Mucosa of rectum (tissue), 2 donors: ENCODE measurements around the gene MTNR1B.

ENCODE experiments used
- H3K27ac ChIP-seq, 2 donors: one replicate each; pipeline ENCODE4 v1.7.0; 2013; ENCODE audit warnings: inconsistent platforms in 2 of 2, low read depth in 2 of 2, low read length in 2 of 2
- H3K27me3 ChIP-seq, 2 donors: one replicate each; pipeline ENCODE4 v1.7.0; 2013; ENCODE audit warnings: low read length in 2 of 2; ENCODE audit not compliant: control insufficient read depth in 2 of 2, insufficient read depth in 2 of 2
- H3K36me3 ChIP-seq, 2 donors: one replicate each; pipeline ENCODE4 v1.7.0; 2013; ENCODE audit warnings: low read length in 2 of 2; ENCODE audit not compliant: control insufficient read depth in 2 of 2, insufficient read depth in 2 of 2
- H3K4me1 ChIP-seq, 2 donors: one replicate each; pipeline ENCODE4 v1.7.0; 2013; ENCODE audit warnings: low read length in 2 of 2, mild to moderate bottlenecking in 1 of 2; ENCODE audit not compliant: control insufficient read depth in 2 of 2, insufficient read depth in 2 of 2
- H3K4me3 ChIP-seq, 2 donors: one replicate each; pipeline ENCODE4 v1.7.0; 2013; ENCODE audit warnings: low read length in 2 of 2
- H3K9ac ChIP-seq, 2 donors: one replicate each; pipeline ENCODE4 v1.7.0; 2013; ENCODE audit warnings: low read length in 2 of 2, low read depth in 1 of 2, mild to moderate bottlenecking in 1 of 2
- H3K9me3 ChIP-seq, 2 donors: one replicate each; pipeline ENCODE4 v1.7.0; 2013; ENCODE audit warnings: low read length in 2 of 2; ENCODE audit not compliant: control insufficient read depth in 2 of 2
- donor health status: healthy.
- donor health status: Normal muscosa, but diverticular disease.

MTNR1B gene

DNA sequence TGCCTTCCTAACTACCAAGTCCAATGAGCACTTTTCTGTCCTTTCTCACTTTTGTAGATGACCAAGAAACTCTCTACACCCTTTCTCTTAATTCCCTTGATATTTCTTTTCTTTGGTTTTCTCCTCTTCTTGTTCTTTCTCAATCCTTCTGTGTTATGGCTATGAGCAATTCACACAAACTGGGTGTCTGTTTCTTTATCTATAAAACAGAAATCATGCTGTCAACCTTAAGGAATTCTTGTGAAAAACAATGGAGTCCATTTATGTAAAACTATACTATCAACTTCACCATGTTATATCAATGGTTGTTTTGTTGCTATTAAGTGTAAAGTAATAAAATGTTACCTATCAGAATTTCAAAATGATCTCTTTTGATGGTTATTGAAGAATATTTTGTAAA lies 7.2 kb downstream of the MTNR1B start:
- Histone ChIP-seq H3K4me3 (no peak overlapping the region), H3K36me3 (no peaks in the 10 kb centered on the region), H3K27ac (no peak overlapping the region), H3K9ac (no peak overlapping the region), H3K9me3 (no peaks in the 10 kb centered on the region), H3K27me3 (no peaks in the 10 kb centered on the region), H3K4me1 (no peaks in the 10 kb centered on the region)

DNA sequence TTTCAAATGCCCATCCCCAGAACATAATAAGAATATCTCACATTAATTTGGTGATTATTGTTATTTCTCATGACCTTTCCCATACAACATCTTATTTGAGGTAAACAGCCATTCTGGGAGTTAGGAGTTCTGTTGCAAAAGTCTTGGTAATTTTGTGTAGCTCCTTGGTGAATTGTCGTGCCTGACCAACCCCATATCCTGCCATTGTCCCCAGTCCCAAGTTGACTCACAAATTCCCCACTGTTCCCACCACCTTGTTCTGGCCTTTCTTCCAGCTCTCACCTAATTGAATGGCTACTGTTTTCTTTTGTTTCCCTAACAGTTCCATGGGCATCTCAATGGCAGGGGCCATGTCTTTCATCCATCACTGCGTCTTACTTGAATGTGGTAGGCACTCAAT lies 8.0 kb downstream of the MTNR1B start:
- H3K27me3 ChIP-seq, result no peaks in the 10 kb centered on the region
- no peaks in the 10 kb centered on the region for H3K9me3 ChIP-seq
- no peak overlapping the region for H3K9ac ChIP-seq

DNA sequence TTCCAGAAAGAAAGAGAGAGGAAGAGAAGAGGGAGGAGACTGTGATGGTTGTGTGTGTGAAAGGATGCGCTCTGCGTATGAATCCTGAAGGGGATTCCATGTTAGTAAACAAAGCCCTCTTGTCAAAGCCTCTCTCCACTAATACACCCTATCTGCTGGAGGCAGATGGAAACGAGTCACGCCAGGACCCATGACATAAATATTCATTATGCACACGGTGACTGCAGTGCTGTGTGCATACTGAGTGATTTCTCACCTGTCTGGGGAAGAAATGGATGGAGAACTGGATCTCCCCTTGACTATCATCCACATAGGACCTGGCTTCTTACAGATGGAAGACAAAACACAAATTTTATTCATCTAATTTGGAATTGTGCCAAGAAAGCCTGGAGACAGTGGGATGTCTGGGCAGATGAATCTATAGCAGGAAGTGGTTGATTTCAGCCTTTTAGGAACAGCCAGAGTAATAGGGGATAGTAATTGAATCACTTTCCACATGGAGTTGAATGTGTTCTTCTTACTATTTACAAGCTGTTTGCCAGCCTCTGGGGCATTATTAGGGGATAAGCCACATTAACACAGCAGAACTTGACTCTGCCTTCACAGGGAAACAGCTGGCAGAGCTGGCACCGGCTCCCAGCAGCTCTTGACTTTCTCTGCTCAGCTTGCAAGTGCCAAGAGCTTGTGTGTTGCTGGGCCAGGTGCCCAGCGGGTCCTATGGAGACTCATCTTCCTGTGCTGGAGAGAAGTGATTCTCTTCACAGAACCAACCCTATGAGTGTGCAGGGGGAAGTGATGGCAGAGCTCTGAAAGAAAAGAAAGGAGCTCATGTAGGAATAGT lies 9.0 kb downstream of the MTNR1B start:
- H3K27me3 ChIP-seq, result no peaks in the 10 kb centered on the region
- no peaks in the 10 kb centered on the region for H3K9me3 ChIP-seq
- no peaks in the 10 kb centered on the region for H3K36me3 ChIP-seq
- H3K4me1 ChIP-seq, result no peaks in the 10 kb centered on the region
- no peak overlapping the region for H3K9ac ChIP-seq
- no peak overlapping the region for H3K4me3 ChIP-seq
- H3K27ac ChIP-seq, result no peak overlapping the region

More for the DNA sequence above, 8.0 kb downstream of the MTNR1B start:
- no peak overlapping the region for H3K27ac ChIP-seq
- no peak overlapping the region for H3K4me3 ChIP-seq
- H3K4me1 ChIP-seq, result no peaks in the 10 kb centered on the region
- H3K36me3 ChIP-seq, result no peaks in the 10 kb centered on the region

DNA sequence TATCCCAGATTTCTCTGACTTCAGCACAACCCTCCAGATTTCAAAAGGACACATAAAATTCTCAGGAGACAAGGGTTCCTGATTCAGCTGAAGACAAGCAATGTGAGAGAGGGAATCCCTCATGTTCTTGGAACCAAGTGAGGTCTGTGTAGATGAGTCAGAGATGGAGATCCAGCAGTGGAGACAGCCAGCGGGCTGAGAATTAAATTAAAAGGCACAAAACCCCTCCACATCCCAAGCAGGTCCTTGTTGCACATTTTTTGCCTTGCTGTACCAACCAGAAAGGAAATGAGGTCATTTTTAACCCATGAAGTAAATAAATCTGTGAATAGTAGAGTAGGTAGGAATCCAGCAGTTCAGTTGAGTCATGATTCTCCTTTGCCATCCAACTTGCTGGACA lies 9.7 kb downstream of the MTNR1B start:
- H3K27ac ChIP-seq, result no peak overlapping the region
- H3K4me3 ChIP-seq, result no peak overlapping the region
- H3K9ac ChIP-seq, result no peak overlapping the region
- H3K27me3 ChIP-seq, result no peaks in the 10 kb centered on the region
- no peaks in the 10 kb centered on the region for H3K4me1 ChIP-seq
- H3K36me3 ChIP-seq, result no peaks in the 10 kb centered on the region
- H3K9me3 ChIP-seq, result no peaks in the 10 kb centered on the region

DNA sequence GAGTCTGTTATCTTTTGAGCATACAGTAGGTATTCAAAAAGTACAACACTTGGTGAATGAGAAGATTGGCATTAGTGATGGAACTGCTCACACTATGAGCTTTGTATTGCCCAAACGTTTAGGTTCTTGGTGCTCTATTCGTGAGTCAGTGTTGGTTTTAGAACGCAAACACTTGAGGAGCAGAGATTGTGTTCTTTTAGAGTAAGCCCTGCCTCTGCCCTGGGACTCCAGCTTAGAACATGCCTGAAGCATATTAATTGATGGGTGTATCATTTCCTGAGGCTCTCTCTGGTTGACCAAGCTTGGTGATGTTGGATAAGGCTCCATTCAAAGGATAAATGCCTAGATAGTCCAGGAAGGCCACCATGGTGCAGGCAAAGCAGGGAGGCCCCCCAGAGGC lies 10.9 kb downstream of the MTNR1B start:
- Histone ChIP-seq H3K27ac (no peak overlapping the region), H3K4me1 (no peaks in the 10 kb centered on the region), H3K9ac (no peak overlapping the region), H3K27me3 (no peaks in the 10 kb centered on the region), H3K9me3 (no peaks in the 10 kb centered on the region), H3K36me3 (no peaks in the 10 kb centered on the region), H3K4me3 (no peak overlapping the region)

DNA sequence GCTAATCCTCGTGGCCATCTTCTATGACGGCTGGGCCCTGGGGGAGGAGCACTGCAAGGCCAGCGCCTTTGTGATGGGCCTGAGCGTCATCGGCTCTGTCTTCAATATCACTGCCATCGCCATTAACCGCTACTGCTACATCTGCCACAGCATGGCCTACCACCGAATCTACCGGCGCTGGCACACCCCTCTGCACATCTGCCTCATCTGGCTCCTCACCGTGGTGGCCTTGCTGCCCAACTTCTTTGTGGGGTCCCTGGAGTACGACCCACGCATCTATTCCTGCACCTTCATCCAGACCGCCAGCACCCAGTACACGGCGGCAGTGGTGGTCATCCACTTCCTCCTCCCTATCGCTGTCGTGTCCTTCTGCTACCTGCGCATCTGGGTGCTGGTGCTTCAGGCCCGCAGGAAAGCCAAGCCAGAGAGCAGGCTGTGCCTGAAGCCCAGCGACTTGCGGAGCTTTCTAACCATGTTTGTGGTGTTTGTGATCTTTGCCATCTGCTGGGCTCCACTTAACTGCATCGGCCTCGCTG lies 12.1 kb downstream of the MTNR1B start:
- Histone ChIP-seq H3K9ac (no peak overlapping the region), H3K4me1 (no peaks in the 10 kb centered on the region), H3K36me3 (no peaks in the 10 kb centered on the region), H3K27ac (no peak overlapping the region), H3K27me3 (no peaks in the 10 kb centered on the region), H3K9me3 (no peaks in the 10 kb centered on the region), H3K4me3 (no peak overlapping the region)

DNA sequence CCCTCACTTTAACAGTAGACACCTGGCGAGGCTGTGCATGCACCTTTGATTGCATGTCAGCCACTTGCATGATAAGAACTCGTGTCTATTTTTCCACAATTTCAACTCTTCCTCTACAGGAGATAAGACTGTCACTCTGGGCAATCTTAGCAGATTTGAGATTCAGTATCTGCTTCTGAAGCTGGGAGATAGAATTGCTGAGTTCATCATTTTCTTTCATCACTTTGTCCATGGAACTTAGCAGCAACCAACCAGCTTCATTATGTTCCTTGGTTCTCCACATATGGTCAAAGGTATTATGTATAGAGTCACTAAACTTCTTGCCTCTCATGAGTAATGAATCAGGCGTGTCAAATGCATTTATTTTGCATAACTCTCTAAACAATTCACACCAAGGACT lies 17.1 kb downstream of the MTNR1B start:
- Histone ChIP-seq H3K36me3 (no peaks in the 10 kb centered on the region), H3K9ac (no peak overlapping the region), H3K4me1 (no peaks in the 10 kb centered on the region), H3K27ac (no peak overlapping the region), H3K4me3 (no peak overlapping the region), H3K27me3 (no peaks in the 10 kb centered on the region), H3K9me3 (no peaks in the 10 kb centered on the region)

DNA sequence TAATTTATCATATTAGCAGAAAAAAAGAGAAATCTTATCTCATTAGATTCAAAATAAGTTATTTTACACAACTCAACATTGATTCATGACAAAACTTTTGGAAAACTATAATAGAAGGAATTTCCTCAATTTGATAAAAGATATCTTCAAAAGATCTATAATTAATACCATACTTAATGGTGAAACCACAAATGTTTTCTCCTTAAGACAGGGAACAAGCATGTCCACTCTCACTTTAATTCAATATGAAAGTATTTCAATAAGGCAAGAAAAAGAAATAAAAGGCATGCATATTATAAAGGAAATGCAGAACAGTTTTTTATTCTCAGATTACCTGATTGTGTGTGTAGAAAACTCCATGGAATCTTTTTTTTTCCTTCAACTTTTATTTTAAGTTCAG lies 23.6 kb downstream of the MTNR1B start:
- no peaks in the 10 kb centered on the region for H3K9me3 ChIP-seq

DNA sequence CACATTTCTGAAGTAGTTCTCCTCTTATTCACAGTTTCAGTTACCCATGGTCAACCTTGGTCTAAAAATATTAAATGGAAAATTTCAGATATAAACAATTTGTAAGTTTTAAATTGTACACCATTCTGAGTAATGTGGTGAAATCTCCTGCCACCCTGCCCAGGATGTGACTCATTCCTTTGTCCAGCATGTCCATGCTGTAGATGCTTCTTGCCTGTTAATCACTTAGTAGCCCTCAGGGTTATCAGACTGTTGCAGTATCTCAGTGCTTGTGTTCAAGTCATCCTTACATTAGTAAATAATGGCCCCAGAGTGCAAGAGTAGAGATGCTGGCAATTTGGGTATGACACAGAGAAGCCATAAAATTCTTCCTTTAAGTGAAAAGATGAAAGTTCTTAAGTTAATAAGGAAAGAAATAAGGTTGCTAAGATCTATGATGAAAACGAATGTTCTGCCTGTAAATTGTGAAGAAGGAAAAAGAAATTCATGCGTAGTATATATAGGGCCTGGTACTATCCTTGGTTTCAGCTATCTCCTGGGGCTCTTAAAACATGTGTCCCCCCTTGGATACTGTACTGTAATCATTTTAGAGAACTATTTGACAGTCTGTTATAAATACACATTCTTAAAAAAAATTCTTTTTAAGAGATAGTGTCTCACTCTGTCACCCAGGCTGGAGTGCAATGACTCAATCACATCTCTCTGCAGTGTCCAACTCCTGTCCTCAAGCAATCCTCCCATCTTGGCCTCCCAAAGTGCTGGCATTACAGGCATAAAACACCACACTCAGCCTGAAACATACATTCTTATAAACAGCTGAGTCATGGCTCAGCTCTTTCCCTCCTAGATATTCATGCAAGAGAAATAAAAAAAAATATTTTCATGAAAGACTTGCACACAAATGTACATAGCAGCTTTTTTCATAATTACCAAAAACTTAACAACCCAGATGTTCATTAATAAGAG lies 31.3 kb downstream of the MTNR1B start:
- Histone ChIP-seq H3K9me3 (no peaks in the 10 kb centered on the region), H3K36me3 (no peaks in the 10 kb centered on the region), H3K9ac (no peak overlapping the region), H3K4me1 (no peaks in the 10 kb centered on the region), H3K27ac (no peak overlapping the region), H3K4me3 (no peak overlapping the region), H3K27me3 (no peaks in the 10 kb centered on the region)

More for the DNA sequence above, 23.6 kb downstream of the MTNR1B start:
- Histone ChIP-seq H3K4me3 (no peak overlapping the region), H3K27ac (no peak overlapping the region), H3K36me3 (no peaks in the 10 kb centered on the region), H3K9ac (no peak overlapping the region), H3K4me1 (no peaks in the 10 kb centered on the region), H3K27me3 (no peaks in the 10 kb centered on the region)

DNA sequence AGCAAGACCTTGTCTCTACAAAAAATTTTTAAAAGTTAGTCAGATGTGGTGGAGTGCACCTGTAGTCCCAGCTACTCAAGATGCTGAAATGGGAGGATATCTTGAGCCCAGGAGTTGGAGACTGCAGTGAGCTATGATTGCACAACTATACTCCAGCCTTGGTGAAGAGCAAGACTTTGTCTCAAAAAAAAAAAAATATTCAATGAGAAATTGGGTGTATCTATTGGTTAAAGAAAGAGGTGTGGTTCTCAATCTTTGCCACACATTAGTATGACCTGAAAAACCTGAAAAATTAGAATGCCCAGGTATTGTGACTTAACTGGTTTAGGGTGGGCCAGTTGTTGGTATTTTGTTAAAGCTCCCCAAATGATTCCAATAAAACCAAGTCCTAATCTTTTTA lies 32.4 kb downstream of the MTNR1B start:
- H3K4me1 ChIP-seq, result no peaks in the 10 kb centered on the region
- no peak overlapping the region for H3K4me3 ChIP-seq
- H3K9ac ChIP-seq, result no peak overlapping the region
- no peaks in the 10 kb centered on the region for H3K9me3 ChIP-seq
- no peak overlapping the region for H3K27ac ChIP-seq
- no peaks in the 10 kb centered on the region for H3K27me3 ChIP-seq
- H3K36me3 ChIP-seq, result no peaks in the 10 kb centered on the region
